ENCODE measurements around the gene RCBTB1.
"Not testable (repeated sequence)": the region's sequence is repeated elsewhere in the genome, so short reads cannot be mapped to it uniquely, and the experiment has no call there.

The RCBTB1 gene

GRCh38 chr13:49604570-49604969 is 19.2 kb upstream of the RCBTB1 start:
- DNase-seq (ENCODE audit: low read depth in 2 of 2): no peak
- TF ChIP-seq, protein P1, sequence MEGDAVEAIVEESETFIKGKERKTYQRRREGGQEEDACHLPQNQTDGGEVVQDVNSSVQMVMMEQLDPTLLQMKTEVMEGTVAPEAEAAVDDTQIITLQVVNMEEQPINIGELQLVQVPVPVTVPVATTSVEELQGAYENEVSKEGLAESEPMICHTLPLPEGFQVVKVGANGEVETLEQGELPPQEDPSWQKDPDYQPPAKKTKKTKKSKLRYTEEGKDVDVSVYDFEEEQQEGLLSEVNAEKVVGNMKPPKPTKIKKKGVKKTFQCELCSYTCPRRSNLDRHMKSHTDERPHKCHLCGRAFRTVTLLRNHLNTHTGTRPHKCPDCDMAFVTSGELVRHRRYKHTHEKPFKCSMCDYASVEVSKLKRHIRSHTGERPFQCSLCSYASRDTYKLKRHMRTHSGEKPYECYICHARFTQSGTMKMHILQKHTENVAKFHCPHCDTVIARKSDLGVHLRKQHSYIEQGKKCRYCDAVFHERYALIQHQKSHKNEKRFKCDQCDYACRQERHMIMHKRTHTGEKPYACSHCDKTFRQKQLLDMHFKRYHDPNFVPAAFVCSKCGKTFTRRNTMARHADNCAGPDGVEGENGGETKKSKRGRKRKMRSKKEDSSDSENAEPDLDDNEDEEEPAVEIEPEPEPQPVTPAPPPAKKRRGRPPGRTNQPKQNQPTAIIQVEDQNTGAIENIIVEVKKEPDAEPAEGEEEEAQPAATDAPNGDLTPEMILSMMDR (IDR thresholded peaks at IDR 0.05; ENCODE audit: low read depth, low read length): no peak

DNA sequence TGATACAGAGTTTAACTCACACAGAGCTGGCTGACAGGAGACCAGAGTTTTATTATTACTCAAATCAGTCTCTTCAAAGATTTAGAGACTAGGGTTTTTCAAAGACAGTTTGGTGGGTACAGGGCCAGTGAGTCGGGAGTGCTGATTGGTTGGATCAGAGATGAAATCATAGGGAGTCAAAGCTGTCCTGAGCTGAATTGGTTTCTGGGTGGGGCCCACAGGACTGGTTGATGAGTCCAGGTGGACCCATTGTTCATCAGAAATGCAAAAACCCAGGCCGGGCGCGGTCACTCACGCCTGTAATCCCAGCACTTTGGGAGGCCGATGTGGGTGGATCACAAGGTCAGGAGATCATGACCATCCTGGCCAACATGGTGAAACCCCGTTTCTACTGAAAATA is 17.3 kb upstream of the RCBTB1 start:
- not testable (repeated sequence) for H3K4me3 ChIP-seq (replicated peaks in 1 of 2; ENCODE audit: low read depth in 2 of 2, low read length in 2 of 2); DNase-seq (ENCODE audit: low read depth in 2 of 2)

More at GRCh38 chr13:49604570-49604969, 19.2 kb upstream of the RCBTB1 start:
- H3K4me3 ChIP-seq (replicated peaks in 1 of 2; ENCODE audit: low read depth in 2 of 2, low read length in 2 of 2): no peak overlapping the region

GRCh38 chr13:49602005-49602404 is 16.6 kb upstream of the RCBTB1 start:
- TF ChIP-seq, protein P1 (IDR thresholded peaks at IDR 0.05; ENCODE audit: low read depth, low read length): no peak
- no peak overlapping the region for H3K4me3 ChIP-seq (replicated peaks in 1 of 2; ENCODE audit: low read depth in 2 of 2, low read length in 2 of 2)
- no peak for DNase-seq (ENCODE audit: low read depth in 2 of 2)

DNA sequence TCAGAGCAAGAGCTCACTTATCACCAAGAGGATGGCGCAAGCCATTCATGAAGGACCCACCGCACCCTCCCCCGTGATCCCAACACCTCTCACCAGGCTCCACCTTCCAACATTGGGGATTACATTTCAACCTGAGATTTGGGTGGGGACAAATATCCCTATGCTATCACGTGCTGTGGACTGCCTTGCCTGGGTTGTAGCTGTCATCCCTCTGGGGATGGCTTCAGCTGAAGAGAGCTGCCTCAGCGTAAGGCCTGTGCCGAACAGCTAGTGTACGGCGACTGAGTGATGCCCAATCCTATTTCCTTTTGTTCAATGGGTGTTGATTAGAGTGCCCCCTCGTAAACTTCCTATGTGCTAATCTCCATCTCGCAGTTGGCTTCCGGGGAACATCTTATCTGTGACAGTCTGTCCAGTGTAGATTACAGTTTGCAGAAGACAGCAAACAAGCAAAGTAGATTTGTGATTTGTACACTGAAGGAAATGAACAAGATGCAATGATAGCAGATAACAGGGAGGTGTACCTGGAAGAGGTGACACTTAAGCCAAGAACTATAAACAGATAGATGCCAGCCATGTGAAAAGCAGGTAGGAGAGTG is 11.8 kb upstream of the RCBTB1 start:
- no peak overlapping the region for H3K4me3 ChIP-seq (replicated peaks in 1 of 2; ENCODE audit: low read depth in 2 of 2, low read length in 2 of 2)
- no peak for DNase-seq (ENCODE audit: low read depth in 2 of 2)
- TF ChIP-seq, protein P1 (IDR thresholded peaks at IDR 0.05; ENCODE audit: low read depth, low read length): no peak

DNA sequence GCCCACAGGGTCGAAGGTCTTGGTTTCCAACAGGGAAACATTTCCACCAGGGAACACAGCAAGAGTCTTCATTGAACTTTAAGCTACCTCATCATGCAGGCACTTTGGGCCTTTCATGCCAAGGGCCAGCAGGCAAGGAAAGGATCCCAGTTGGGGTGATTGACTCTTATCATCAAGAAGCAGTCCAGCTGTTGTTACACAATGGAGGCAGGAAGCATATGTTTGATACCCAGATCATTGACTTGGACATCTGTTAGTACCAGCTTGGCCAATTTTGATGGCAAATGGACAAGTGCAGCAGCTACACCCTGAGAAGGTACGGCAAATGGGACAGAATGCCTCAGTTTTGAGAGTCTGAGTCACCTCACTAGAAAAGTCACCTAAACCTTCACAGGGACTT is 10.9 kb upstream of the RCBTB1 start:
- TF ChIP-seq, protein P1 (IDR thresholded peaks at IDR 0.05; ENCODE audit: low read depth, low read length): no peak
- DNase-seq (ENCODE audit: low read depth in 2 of 2): no peak
- no peak overlapping the region for H3K4me3 ChIP-seq (replicated peaks in 1 of 2; ENCODE audit: low read depth in 2 of 2, low read length in 2 of 2)

DNA sequence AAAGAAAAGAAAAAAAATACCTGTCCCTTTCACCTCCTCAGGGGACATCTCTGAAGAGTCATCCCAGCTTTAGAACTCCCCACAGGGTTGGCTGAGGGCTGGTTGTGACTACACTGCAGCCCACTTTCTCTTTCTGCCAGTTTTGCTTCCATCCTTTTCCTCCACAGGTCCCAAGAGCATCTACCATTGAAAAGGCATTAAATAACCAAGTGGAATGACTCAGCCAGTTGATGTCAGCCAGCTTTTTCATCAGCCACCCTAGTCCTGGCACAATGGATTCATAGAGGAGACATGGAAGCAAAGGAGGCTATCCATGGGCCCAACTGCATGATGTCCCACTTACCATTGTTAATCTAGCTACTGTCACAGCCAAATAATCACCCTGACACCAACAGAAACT is 9.2 kb upstream of the RCBTB1 start:
- TF ChIP-seq, protein P1 (IDR thresholded peaks at IDR 0.05; ENCODE audit: low read depth, low read length): no peak
- DNase-seq (ENCODE audit: low read depth in 2 of 2): peak in 1 of 2 donors; percentile 29
- H3K4me3 ChIP-seq (replicated peaks in 1 of 2; ENCODE audit: low read depth in 2 of 2, low read length in 2 of 2): no peak overlapping the region

DNA sequence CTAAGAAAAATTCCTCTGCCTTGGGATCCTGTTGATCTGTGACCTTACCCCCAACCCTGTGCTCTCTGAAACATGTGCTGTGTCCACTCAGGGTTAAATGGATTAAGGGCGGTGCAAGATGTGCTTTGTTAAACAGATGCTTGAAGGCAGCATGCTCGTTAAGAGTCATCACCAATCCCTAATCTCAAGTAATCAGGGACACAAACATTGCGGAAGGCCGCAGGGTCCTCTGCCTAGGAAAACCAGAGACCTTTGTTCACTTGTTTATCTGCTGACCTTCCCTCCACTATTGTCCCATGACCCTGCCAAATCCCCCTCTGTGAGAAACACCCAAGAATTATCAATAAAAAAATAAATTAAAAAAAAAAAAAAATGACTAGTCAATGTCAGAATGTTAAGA is 8.5 kb upstream of the RCBTB1 start:
- H3K4me3 ChIP-seq (replicated peaks in 1 of 2; ENCODE audit: low read depth in 2 of 2, low read length in 2 of 2); DNase-seq (ENCODE audit: low read depth in 2 of 2): not testable (repeated sequence)

- DNase-seq (ENCODE audit: low read depth in 2 of 2); H3K4me3 ChIP-seq (replicated peaks in 1 of 2; ENCODE audit: low read depth in 2 of 2, low read length in 2 of 2): not testable (repeated sequence)
Measured at GRCh38 chr13:49590714-49591113, 5.4 kb upstream of the RCBTB1 start.
